Measurements from ENCODE around the gene TFAP2E. TPM values are rescaled to one million over a fixed set of nuclear protein-coding genes. Genes with fewer than 3 reads are reported as not detected.

The TFAP2E gene
- total RNA-seq, 1 donor: under 0.01 TPM

DNA sequence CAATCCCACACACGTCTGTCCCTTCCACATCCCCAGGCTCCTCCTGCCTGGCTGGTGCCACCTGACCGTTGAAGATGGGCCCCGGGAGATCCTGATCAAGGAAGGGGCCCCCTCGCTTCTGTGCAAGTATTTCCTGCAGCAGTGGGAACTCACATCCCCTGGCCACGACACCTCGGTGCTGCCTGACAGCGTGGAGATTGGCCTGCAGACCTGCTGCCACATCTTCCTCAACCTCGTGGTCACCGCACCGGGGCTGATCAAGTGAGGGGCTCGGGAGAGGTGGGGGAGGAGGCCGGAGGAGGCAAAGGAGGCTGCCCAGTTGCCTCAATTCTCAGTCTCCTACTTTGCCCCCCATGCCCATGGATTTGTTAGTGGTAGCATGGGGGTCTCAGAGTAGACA lies 9.9 kb upstream of the TFAP2E start:
- Histone ChIP-seq H2AFZ (ENCODE audit: low read length) (no peak overlapping the region), H4K20me1 (ENCODE audit: insufficient read depth, low read length) (peaks cover 61% of the 10 kb centered on the region), H3K27ac (ENCODE audit: low read depth, low read length) (no peak overlapping the region), H3K4me2 (ENCODE audit: insufficient read depth, low read length) (no peak overlapping the region), H3K36me3 (ENCODE audit: insufficient read depth, low read length) (peaks cover 27% of the 10 kb centered on the region), H3K27me3 (ENCODE audit: insufficient read depth, low read length) (no peaks in the 10 kb centered on the region), H3K4me1 (ENCODE audit: insufficient read depth, low read length) (peaks cover 21% of the 10 kb centered on the region), H3K79me2 (ENCODE audit: insufficient read depth, low read length) (peaks cover 22% of the 10 kb centered on the region), H3K4me3 (ENCODE audit: insufficient read depth, low read length) (no peak overlapping the region), H3K9me3 (ENCODE audit: low read depth, low read length) (no peaks in the 10 kb centered on the region)
- TF ChIP-seq, protein P1, sequence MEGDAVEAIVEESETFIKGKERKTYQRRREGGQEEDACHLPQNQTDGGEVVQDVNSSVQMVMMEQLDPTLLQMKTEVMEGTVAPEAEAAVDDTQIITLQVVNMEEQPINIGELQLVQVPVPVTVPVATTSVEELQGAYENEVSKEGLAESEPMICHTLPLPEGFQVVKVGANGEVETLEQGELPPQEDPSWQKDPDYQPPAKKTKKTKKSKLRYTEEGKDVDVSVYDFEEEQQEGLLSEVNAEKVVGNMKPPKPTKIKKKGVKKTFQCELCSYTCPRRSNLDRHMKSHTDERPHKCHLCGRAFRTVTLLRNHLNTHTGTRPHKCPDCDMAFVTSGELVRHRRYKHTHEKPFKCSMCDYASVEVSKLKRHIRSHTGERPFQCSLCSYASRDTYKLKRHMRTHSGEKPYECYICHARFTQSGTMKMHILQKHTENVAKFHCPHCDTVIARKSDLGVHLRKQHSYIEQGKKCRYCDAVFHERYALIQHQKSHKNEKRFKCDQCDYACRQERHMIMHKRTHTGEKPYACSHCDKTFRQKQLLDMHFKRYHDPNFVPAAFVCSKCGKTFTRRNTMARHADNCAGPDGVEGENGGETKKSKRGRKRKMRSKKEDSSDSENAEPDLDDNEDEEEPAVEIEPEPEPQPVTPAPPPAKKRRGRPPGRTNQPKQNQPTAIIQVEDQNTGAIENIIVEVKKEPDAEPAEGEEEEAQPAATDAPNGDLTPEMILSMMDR (IDR thresholded peaks at IDR 0.05; ENCODE audit: extremely low read depth, low read depth, low read length): no peak
- DNase-seq (ENCODE audit: insufficient read length, low spot score, missing footprints): no peak

- no peaks in the 10 kb centered on the region for H3K27me3 ChIP-seq (ENCODE audit: insufficient read depth, low read length)
- no peak overlapping the region for H2AFZ ChIP-seq (ENCODE audit: low read length)
- H3K9me3 ChIP-seq (ENCODE audit: low read depth, low read length): no peaks in the 10 kb centered on the region
- TF ChIP-seq, protein P1 (IDR thresholded peaks at IDR 0.05; ENCODE audit: extremely low read depth, low read depth, low read length): peak; percentile 85
- peaks cover 17% of the 10 kb centered on the region for H3K79me2 ChIP-seq (ENCODE audit: insufficient read depth, low read length)
- H3K36me3 ChIP-seq (ENCODE audit: insufficient read depth, low read length): peaks cover 27% of the 10 kb centered on the region
- H3K4me1 ChIP-seq (ENCODE audit: insufficient read depth, low read length): peaks cover 22% of the 10 kb centered on the region
- no peak overlapping the region for H3K4me3 ChIP-seq (ENCODE audit: insufficient read depth, low read length)
- DNase-seq (ENCODE audit: insufficient read length, low spot score, missing footprints): peak; percentile 98
- H4K20me1 ChIP-seq (ENCODE audit: insufficient read depth, low read length): peaks cover 52% of the 10 kb centered on the region
- H3K4me2 ChIP-seq (ENCODE audit: insufficient read depth, low read length): no peak overlapping the region
- H3K27ac ChIP-seq (ENCODE audit: low read depth, low read length): no peak overlapping the region
These were observed 8.9 kb upstream of the TFAP2E start for GRCh38 chr1:35564037-35564883.

DNA sequence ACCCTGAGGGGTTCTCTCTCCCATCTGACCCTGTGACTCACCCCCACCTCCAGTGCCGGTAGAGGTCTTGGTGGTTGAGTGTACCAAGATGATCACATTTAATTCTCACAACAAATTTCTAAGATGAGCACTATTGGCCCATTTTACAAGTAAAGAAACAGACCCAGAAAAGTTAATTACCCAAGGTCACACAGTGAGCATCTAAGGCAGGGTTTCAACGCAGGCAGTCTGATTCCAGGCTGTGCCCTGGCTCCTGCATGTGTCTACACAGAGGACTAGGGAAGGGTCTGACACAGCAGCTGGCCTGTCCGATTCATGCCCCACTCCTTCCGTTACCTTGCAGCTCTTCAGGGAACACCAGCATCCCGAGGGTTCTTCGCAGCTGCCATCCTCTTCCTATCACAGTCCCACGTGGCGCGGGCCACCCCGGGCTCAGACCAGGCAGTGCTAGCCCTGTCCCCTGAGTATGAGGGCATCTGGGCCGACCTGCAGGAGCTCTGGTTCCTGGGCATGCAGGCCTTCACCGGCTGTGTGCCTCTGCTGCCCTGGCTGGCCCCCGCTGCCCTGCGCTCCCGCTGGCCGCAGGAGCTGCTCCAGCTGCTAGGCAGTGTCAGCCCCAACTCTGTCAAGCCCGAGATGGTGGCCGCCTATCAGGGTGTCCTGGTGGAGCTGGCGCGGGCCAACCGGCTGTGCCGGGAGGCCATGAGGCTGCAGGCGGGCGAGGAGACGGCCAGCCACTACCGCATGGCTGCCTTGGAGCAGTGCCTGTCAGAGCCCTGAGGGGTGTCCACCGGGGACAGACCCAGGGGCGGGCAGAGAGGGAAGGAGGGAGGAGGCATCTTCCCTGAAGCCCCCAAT lies 8.0 kb upstream of the TFAP2E start:
- peaks cover 30% of the 10 kb centered on the region for H3K4me1 ChIP-seq (ENCODE audit: insufficient read depth, low read length)
- peaks cover 43% of the 10 kb centered on the region for H4K20me1 ChIP-seq (ENCODE audit: insufficient read depth, low read length)
- H3K9me3 ChIP-seq (ENCODE audit: low read depth, low read length): no peaks in the 10 kb centered on the region
- H3K36me3 ChIP-seq (ENCODE audit: insufficient read depth, low read length): peaks cover 27% of the 10 kb centered on the region
- peaks cover 16% of the 10 kb centered on the region for H3K79me2 ChIP-seq (ENCODE audit: insufficient read depth, low read length)
- H3K4me2 ChIP-seq (ENCODE audit: insufficient read depth, low read length): no peak overlapping the region
- H3K27me3 ChIP-seq (ENCODE audit: insufficient read depth, low read length): no peaks in the 10 kb centered on the region
- TF ChIP-seq, protein P1 (IDR thresholded peaks at IDR 0.05; ENCODE audit: extremely low read depth, low read depth, low read length): no peak
- H3K4me3 ChIP-seq (ENCODE audit: insufficient read depth, low read length): no peak overlapping the region
- H2AFZ ChIP-seq (ENCODE audit: low read length): no peak overlapping the region
- peak; percentile 17 for DNase-seq (ENCODE audit: insufficient read length, low spot score, missing footprints)
- no peak overlapping the region for H3K27ac ChIP-seq (ENCODE audit: low read depth, low read length)

- H3K36me3 ChIP-seq (ENCODE audit: insufficient read depth, low read length): peaks cover 27% of the 10 kb centered on the region
- no peak overlapping the region for H2AFZ ChIP-seq (ENCODE audit: low read length)
- no peak overlapping the region for H3K4me2 ChIP-seq (ENCODE audit: insufficient read depth, low read length)
- no peak overlapping the region for H3K4me3 ChIP-seq (ENCODE audit: insufficient read depth, low read length)
- H4K20me1 ChIP-seq (ENCODE audit: insufficient read depth, low read length): peaks cover 37% of the 10 kb centered on the region
- no peaks in the 10 kb centered on the region for H3K9me3 ChIP-seq (ENCODE audit: low read depth, low read length)
- TF ChIP-seq, protein P1 (IDR thresholded peaks at IDR 0.05; ENCODE audit: extremely low read depth, low read depth, low read length): no peak
- H3K4me1 ChIP-seq (ENCODE audit: insufficient read depth, low read length): peaks cover 28% of the 10 kb centered on the region
- H3K27ac ChIP-seq (ENCODE audit: low read depth, low read length): no peak overlapping the region
- peak; percentile 23 for DNase-seq (ENCODE audit: insufficient read length, low spot score, missing footprints)
- H3K79me2 ChIP-seq (ENCODE audit: insufficient read depth, low read length): peaks cover 12% of the 10 kb centered on the region
- no peaks in the 10 kb centered on the region for H3K27me3 ChIP-seq (ENCODE audit: insufficient read depth, low read length)
These were observed 7.4 kb upstream of the TFAP2E start for GRCh38 chr1:35565742-35566133.
